KMS-11 (cell line): ENCODE data around the gene GALT.

Source experiments
- H2AFZ ChIP-seq: fragments of 200-600 bp; sonication (generic); 2 replicates; pipeline ENCODE4 v1.6.1; 2016; ENCODE audit warnings: antibody characterized with exemption, mixed run types, low read depth
- H3K27ac ChIP-seq: fragments of 200-600 bp; sonication (generic); 2 replicates; pipeline ENCODE4 v1.6.1; 2016; ENCODE audit warnings: mild to moderate bottlenecking, mixed run types
- H3K27me3 ChIP-seq: fragments of 200-600 bp; sonication (generic); 2 replicates; pipeline ENCODE4 v1.6.1; 2017; ENCODE audit warnings: mild to moderate bottlenecking, low read depth, mixed run types, moderate library complexity; ENCODE audit not compliant: insufficient read depth
- H3K36me3 ChIP-seq: fragments of 200-600 bp; sonication (generic); 2 replicates; pipeline ENCODE4 v1.6.1; 2017; ENCODE audit warnings: mild to moderate bottlenecking, mixed run types; ENCODE audit not compliant: insufficient read depth
- H3K4me1 ChIP-seq: fragments of 200-600 bp; sonication (generic); 2 replicates; pipeline ENCODE4 v1.6.1; 2016; ENCODE audit warnings: mild to moderate bottlenecking, low read depth, mixed run types; ENCODE audit not compliant: poor library complexity, severe bottlenecking
- H3K4me2 ChIP-seq: fragments of 200-600 bp; sonication (generic); 2 replicates; pipeline ENCODE4 v1.7.0; 2016; ENCODE audit warnings: mild to moderate bottlenecking, mixed run types
- H3K4me3 ChIP-seq: fragments of 200-600 bp; sonication (generic); IDR thresholded peaks from 2 replicates; pipeline ENCODE4 v1.6.1; 2017; ENCODE audit warnings: low read depth, low read length, mixed read lengths; ENCODE audit not compliant: insufficient read depth
- H3K79me2 ChIP-seq: fragments of 200-600 bp; sonication (generic); 2 replicates; pipeline ENCODE4 v1.6.1; 2016; ENCODE audit warnings: low read depth, mixed run types; ENCODE audit not compliant: insufficient read depth
- H3K9ac ChIP-seq: fragments of 200-600 bp; sonication (generic); 2 replicates; pipeline ENCODE4 v1.6.1; 2016; ENCODE audit warnings: mild to moderate bottlenecking, mixed run types
- H4K20me1 ChIP-seq: fragments of 200-600 bp; sonication (generic); 2 replicates; pipeline ENCODE4 v1.6.1; 2016; ENCODE audit warnings: mild to moderate bottlenecking, mixed run types; ENCODE audit not compliant: insufficient read depth
- CTCF ChIP-seq: fragments of 200-600 bp; sonication (generic); conservative IDR thresholded peaks from 2 replicates; pipeline ENCODE4 v1.6.1; 2017; ENCODE audit warnings: low read depth, mild to moderate bottlenecking, antibody characterized with exemption, low read length, moderate library complexity, mixed read lengths

Gene GALT

GRCh38 chr9:34686732-34687131, 40.3 kb downstream of the GALT start:
- no peaks in the 10 kb centered on the region for H3K4me1 ChIP-seq
- H3K4me3 ChIP-seq = no peak overlapping the region
- no peak overlapping the region for H3K9ac ChIP-seq
- H3K4me2 ChIP-seq = no peak overlapping the region
- no peaks in the 10 kb centered on the region for H3K27me3 ChIP-seq
- no peak overlapping the region for H2AFZ ChIP-seq
- H4K20me1 ChIP-seq = no peaks in the 10 kb centered on the region
- TF ChIP-seq CTCF = no peak
- H3K79me2 ChIP-seq = no peaks in the 10 kb centered on the region
- H3K36me3 ChIP-seq = no peaks in the 10 kb centered on the region
- H3K27ac ChIP-seq = no peak overlapping the region

GRCh38 chr9:34687276-34688030, 41.0 kb downstream of the GALT start:
- Histone ChIP-seq H3K4me3 (no peak overlapping the region), H2AFZ (no peak overlapping the region), H3K27ac (no peak overlapping the region), H3K36me3 (no peaks in the 10 kb centered on the region), H3K79me2 (no peaks in the 10 kb centered on the region), H3K9ac (no peak overlapping the region), H3K4me2 (no peak overlapping the region), H3K27me3 (no peaks in the 10 kb centered on the region), H4K20me1 (no peaks in the 10 kb centered on the region), H3K4me1 (no peaks in the 10 kb centered on the region)
- no peak for TF ChIP-seq CTCF

- no peak for TF ChIP-seq CTCF
- Histone ChIP-seq H3K36me3 (no peaks in the 10 kb centered on the region), H3K27me3 (no peaks in the 10 kb centered on the region), H3K9ac (no peak overlapping the region), H3K4me2 (no peak overlapping the region), H2AFZ (no peak overlapping the region), H3K79me2 (no peaks in the 10 kb centered on the region), H4K20me1 (no peaks in the 10 kb centered on the region), H3K27ac (no peak overlapping the region), H3K4me1 (no peaks in the 10 kb centered on the region), H3K4me3 (no peak overlapping the region)
These were observed 42.0 kb downstream of the GALT start for GRCh38 chr9:34688329-34689115.

- Histone ChIP-seq H3K4me1 (no peaks in the 10 kb centered on the region), H4K20me1 (no peaks in the 10 kb centered on the region), H2AFZ (no peak overlapping the region), H3K9ac (no peak overlapping the region), H3K36me3 (no peaks in the 10 kb centered on the region), H3K4me3 (no peak overlapping the region), H3K4me2 (no peak overlapping the region), H3K27ac (no peak overlapping the region), H3K79me2 (no peaks in the 10 kb centered on the region), H3K27me3 (no peaks in the 10 kb centered on the region)
- TF ChIP-seq CTCF = no peak
These were observed 42.6 kb downstream of the GALT start for GRCh38 chr9:34689116-34689470.
